SH-SY5Y (cell line): Measurements from ENCODE around the gene ZCCHC13.

Source experiments
- GATA2 ChIP-seq: IDR thresholded peaks from 2 replicates; pipeline ENCODE4 v1.6.1; 2011; ENCODE audit warnings: mild to moderate bottlenecking, low read depth, low read length
- GATA3 ChIP-seq: IDR thresholded peaks from 2 replicates; pipeline ENCODE4 v1.6.1; 2011; ENCODE audit warnings: low read depth, mild to moderate bottlenecking, low read length, moderate library complexity

The ZCCHC13 gene

GRCh38 chrX:74353984-74354383 is 50.0 kb downstream of the ZCCHC13 start:
- no peak for TF ChIP-seq GATA3
- no peak for TF ChIP-seq GATA2
